CD4-positive, alpha-beta memory T cell (primary cell): Measurements from ENCODE around the gene SPATS2L. TPM values are rescaled to one million over a fixed set of nuclear protein-coding genes. Genes with fewer than 3 reads are reported as not detected.
A peak's percentile ranks its signal among the peaks of the same experiment; 100 is the strongest.

Experiments
- CTCF ChIA-PET: fragments of 350-600 bp; sonication (Branson Sonifier 250); formaldehyde crosslinking; loops from one replicate; lab custom pipeline; 2021; ENCODE audit warnings: inconsistent platforms; ENCODE audit not compliant: partially characterized antibody; lab: Charles Lee
- POLR2A ChIA-PET: fragments of 350-600 bp; sonication (Branson Sonifier 250); formaldehyde crosslinking; loops from one replicate; lab custom pipeline; 2021; ENCODE audit not compliant: partially characterized antibody; lab: Charles Lee
- DNase-seq, 5 donors: peaks; one replicate each; pipeline versions ENCODE4 v3.0.0 to v3.0.0-alpha.2; 2020 to 2022; ENCODE audit warnings: mixed read lengths in 1 of 5
- H3K27ac ChIP-seq: one replicate; pipeline ENCODE4 v1.7.0; 2013; ENCODE audit warnings: low read depth, low read length
- H3K27me3 ChIP-seq: 2 replicates; pipeline ENCODE4 v1.7.0; 2013; ENCODE audit warnings: mild to moderate bottlenecking, low read length, moderate library complexity; ENCODE audit not compliant: insufficient read depth
- H3K36me3 ChIP-seq: 2 replicates; pipeline ENCODE4 v1.7.0; 2013; ENCODE audit warnings: mild to moderate bottlenecking, low read length, moderate library complexity; ENCODE audit not compliant: insufficient read depth
- H3K4me1 ChIP-seq: 2 replicates; pipeline ENCODE4 v1.7.0; 2013; ENCODE audit warnings: mild to moderate bottlenecking, low read length, moderate library complexity; ENCODE audit not compliant: insufficient read depth
- H3K4me3 ChIP-seq, 2 donors: one replicate each; pipeline ENCODE4 v1.7.0; 2013; ENCODE audit warnings: low read length in 2 of 2, mild to moderate bottlenecking in 1 of 2
- H3K9me3 ChIP-seq, 2 donors: one replicate each; pipeline ENCODE4 v1.7.0; 2013; ENCODE audit warnings: low read length in 2 of 2, control low read depth in 1 of 2; ENCODE audit not compliant: control insufficient read depth in 1 of 2
- H3K27ac Mint-ChIP-seq, 7 donors: one replicate each; pipeline ENCODE4 v1.8.0; 2020 to 2021; ENCODE audit warnings: mixed read lengths in 7 of 7, mild to moderate bottlenecking in 6 of 7, inconsistent platforms in 3 of 7, moderate library complexity in 3 of 7
- H3K27me3 Mint-ChIP-seq, 2 donors: one replicate each; pipeline ENCODE4 v1.8.0; 2020 to 2021; ENCODE audit warnings: mixed read lengths in 2 of 2
- H3K36me3 Mint-ChIP-seq, 2 donors: one replicate each; pipeline ENCODE4 v1.8.0; 2020 to 2021; ENCODE audit warnings: mixed read lengths in 2 of 2, inconsistent platforms in 1 of 2, mild to moderate bottlenecking in 1 of 2
- H3K4me1 Mint-ChIP-seq, 4 donors: one replicate each; pipeline ENCODE4 v1.8.0; 2020 to 2021; ENCODE audit warnings: mixed read lengths in 4 of 4, mild to moderate bottlenecking in 1 of 4
- H3K4me3 Mint-ChIP-seq, 8 donors: one replicate each; pipeline ENCODE4 v1.8.0; 2020 to 2021; ENCODE audit warnings: mixed read lengths in 8 of 8, mild to moderate bottlenecking in 7 of 8, moderate library complexity in 6 of 8, inconsistent platforms in 3 of 8
- H3K9me3 Mint-ChIP-seq, 8 donors: one replicate each; pipeline ENCODE4 v1.8.0; 2020 to 2021; ENCODE audit warnings: mixed read lengths in 8 of 8, mild to moderate bottlenecking in 5 of 8, inconsistent platforms in 3 of 8, moderate library complexity in 1 of 8
- intact Hi-C: fragments of 100-400 bp; cut with micrococcal nuclease; formaldehyde crosslinking; loops from one replicate; pipeline ENCODE4 v1.15.1; 2023
- polyA plus RNA-seq, 2 donors: library from polyadenylated mRNA; unstranded; fragments of 300-500 nt; fragmentation: Illumina TruSeq; gene quantifications; one replicate each; pipeline ENCODE4 v1.2.3, GENCODE V29; 2021
- total RNA-seq, 2 experiments: library from RNA; stranded (reverse); gene quantifications; one replicate each; pipeline ENCODE4 v1.2.3, GENCODE V29; 2021

SPATS2L gene
- total and polyA plus RNA-seq, 4 experiments from 2014 or later = 5.2 to 6.6 (median 6.0) TPM

GRCh38 chr2:200329798-200330197 lies 23.3 kb downstream of the SPATS2L start:
- Mint-ChIP-seq H3K27ac (no peak overlapping the region), H3K4me3 (no peak overlapping the region), H3K27me3 (no peaks in the 10 kb centered on the region), H3K9me3 (peaks cover 0 to 4% (median 0%) of the 10 kb centered on the region in 8 donors), H3K36me3 (no peaks in the 10 kb centered on the region), H3K4me1 (no peaks in the 10 kb centered on the region)
- no peak overlapping the region for H3K4me3 ChIP-seq
- intact Hi-C loops = no loop called here
- no peaks in the 10 kb centered on the region for H3K4me1 ChIP-seq
- H3K27ac ChIP-seq = no peak overlapping the region
- no peaks in the 10 kb centered on the region for H3K9me3 ChIP-seq
- CTCF ChIA-PET = no interaction called here
- DNase-seq = no peak
- POLR2A ChIA-PET = no interaction called here
- no peaks in the 10 kb centered on the region for H3K36me3 ChIP-seq
- H3K27me3 ChIP-seq = no peaks in the 10 kb centered on the region

DNA sequence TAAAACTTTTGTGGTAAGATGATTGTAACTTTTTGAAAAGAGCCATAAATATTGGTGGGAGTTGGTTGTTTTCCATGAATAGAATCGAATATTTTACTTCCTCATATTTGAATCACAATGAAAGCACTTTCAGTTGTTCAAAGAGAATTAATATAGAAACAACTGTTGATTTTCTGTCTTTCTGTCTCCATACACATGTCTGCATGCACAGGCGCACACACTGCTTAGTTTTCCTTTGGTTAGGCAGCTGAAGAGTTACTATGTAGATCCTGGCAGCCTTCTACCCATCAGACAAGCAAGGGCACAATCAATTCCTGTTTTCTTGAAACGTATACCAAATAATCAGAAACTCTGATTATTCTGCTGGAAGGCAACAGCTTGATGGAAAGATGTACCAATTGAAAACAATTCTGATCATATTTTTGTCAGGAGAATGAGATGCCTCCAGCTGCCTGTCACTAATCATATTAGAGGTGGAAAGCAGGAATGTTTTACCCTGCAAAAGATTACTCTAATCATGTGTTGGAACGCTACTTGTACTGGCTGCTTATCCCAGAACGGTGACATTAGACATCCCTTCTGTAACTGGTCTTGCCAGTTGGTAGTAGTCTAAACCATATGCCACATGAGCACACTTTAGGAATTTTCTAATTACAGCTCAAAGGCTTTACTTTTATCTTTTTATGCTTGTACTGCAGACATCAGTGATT lies 24.0 kb downstream of the SPATS2L start:
- ChIA-PET CTCF (interaction anchor here (1.0 kb wide), 1 partner anchor 30 kb away, joined by 3 read pairs; no protein-coding TSS in a partner anchor), POLR2A (no interaction called here)
- Mint-ChIP-seq H3K4me1 (no peaks in the 10 kb centered on the region), H3K27me3 (no peaks in the 10 kb centered on the region), H3K27ac (no peak overlapping the region), H3K9me3 (peaks cover 0 to 4% (median 0%) of the 10 kb centered on the region in 8 donors), H3K4me3 (no peak overlapping the region), H3K36me3 (no peaks in the 10 kb centered on the region)
- intact Hi-C loops = no loop called here
- no peaks in the 10 kb centered on the region for H3K4me1 ChIP-seq
- H3K4me3 ChIP-seq = no peak overlapping the region
- no peaks in the 10 kb centered on the region for H3K27me3 ChIP-seq
- DNase-seq = no peak
- H3K36me3 ChIP-seq = no peaks in the 10 kb centered on the region
- no peak overlapping the region for H3K27ac ChIP-seq
- H3K9me3 ChIP-seq = no peaks in the 10 kb centered on the region

DNA sequence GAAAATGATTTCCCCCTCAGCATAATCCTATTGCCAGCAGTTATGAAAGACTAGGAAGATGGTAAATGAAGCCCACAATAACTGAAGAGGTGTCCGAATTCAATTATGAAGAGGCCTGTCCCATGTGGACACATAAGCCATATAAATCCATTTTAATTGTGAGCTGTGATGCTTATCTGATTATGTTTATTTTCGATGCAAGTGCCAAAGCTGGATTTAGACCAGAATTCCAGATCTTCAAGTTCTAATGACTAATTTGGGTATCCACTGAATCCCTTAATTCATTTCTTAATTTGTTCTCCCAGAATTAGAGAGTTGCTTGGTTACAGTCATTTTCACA lies 24.5 kb downstream of the SPATS2L start:
- Histone ChIP-seq H3K4me3 (no peak overlapping the region), H3K4me1 (no peaks in the 10 kb centered on the region), H3K9me3 (no peaks in the 10 kb centered on the region), H3K27ac (no peak overlapping the region), H3K27me3 (no peaks in the 10 kb centered on the region), H3K36me3 (no peaks in the 10 kb centered on the region)
- intact Hi-C loops = no loop called here
- CTCF ChIA-PET = interaction anchor here (1.0 kb wide), 1 partner anchor 29 kb away, joined by 3 read pairs; no protein-coding TSS in a partner anchor
- H3K9me3 Mint-ChIP-seq = peaks cover 0 to 4% (median 0%) of the 10 kb centered on the region in 8 donors
- H3K4me1 Mint-ChIP-seq = no peaks in the 10 kb centered on the region
- no peaks in the 10 kb centered on the region for H3K27me3 Mint-ChIP-seq
- POLR2A ChIA-PET = no interaction called here
- no peak overlapping the region for H3K27ac Mint-ChIP-seq
- DNase-seq = no peak
- no peak overlapping the region for H3K4me3 Mint-ChIP-seq
- no peaks in the 10 kb centered on the region for H3K36me3 Mint-ChIP-seq

- no peaks in the 10 kb centered on the region for H3K36me3 ChIP-seq
- H3K4me3 Mint-ChIP-seq = no peak overlapping the region
- CTCF ChIA-PET = no interaction called here
- H3K27me3 Mint-ChIP-seq = no peaks in the 10 kb centered on the region
- no peaks in the 10 kb centered on the region for H3K4me1 Mint-ChIP-seq
- no peaks in the 10 kb centered on the region for H3K4me1 ChIP-seq
- no peak overlapping the region for H3K4me3 ChIP-seq
- intact Hi-C loops = no loop called here
- POLR2A ChIA-PET = no interaction called here
- no peak overlapping the region for H3K27ac ChIP-seq
- no peaks in the 10 kb centered on the region for H3K36me3 Mint-ChIP-seq
- no peak for DNase-seq
- H3K9me3 Mint-ChIP-seq = peaks cover 0 to 4% (median 0%) of the 10 kb centered on the region in 8 donors
- no peaks in the 10 kb centered on the region for H3K27me3 ChIP-seq
- H3K9me3 ChIP-seq = no peaks in the 10 kb centered on the region
- no peak overlapping the region for H3K27ac Mint-ChIP-seq
These were observed 29.2 kb downstream of the SPATS2L start for GRCh38 chr2:200335657-200336056.

GRCh38 chr2:200336980-200337615 lies 30.6 kb downstream of the SPATS2L start:
- POLR2A ChIA-PET = no interaction called here

GRCh38 chr2:200337621-200338020 lies 31.1 kb downstream of the SPATS2L start:
- Histone ChIP-seq H3K36me3 (no peaks in the 10 kb centered on the region), H3K4me1 (no peaks in the 10 kb centered on the region), H3K27ac (no peak overlapping the region), H3K4me3 (no peak overlapping the region), H3K27me3 (no peaks in the 10 kb centered on the region), H3K9me3 (no peaks in the 10 kb centered on the region)
- H3K4me3 Mint-ChIP-seq = no peak overlapping the region
- H3K4me1 Mint-ChIP-seq = no peaks in the 10 kb centered on the region
- POLR2A ChIA-PET = no interaction called here
- CTCF ChIA-PET = no interaction called here
- DNase-seq = no peak
- peaks cover 0 to 4% (median 0%) of the 10 kb centered on the region in 8 donors for H3K9me3 Mint-ChIP-seq
- intact Hi-C loops = no loop called here
- peaks cover 0 to 1% of the 10 kb centered on the region in 2 donors for H3K27me3 Mint-ChIP-seq
- no peak overlapping the region for H3K27ac Mint-ChIP-seq
- no peaks in the 10 kb centered on the region for H3K36me3 Mint-ChIP-seq

More at GRCh38 chr2:200336980-200337615, 30.6 kb downstream of the SPATS2L start:
- Histone ChIP-seq H3K4me3 (no peak overlapping the region), H3K27ac (no peak overlapping the region), H3K4me1 (no peaks in the 10 kb centered on the region), H3K27me3 (no peaks in the 10 kb centered on the region), H3K9me3 (no peaks in the 10 kb centered on the region), H3K36me3 (no peaks in the 10 kb centered on the region)
- peaks cover 0 to 4% (median 0%) of the 10 kb centered on the region in 8 donors for H3K9me3 Mint-ChIP-seq
- CTCF ChIA-PET = no interaction called here
- peaks cover 0 to 1% of the 10 kb centered on the region in 2 donors for H3K27me3 Mint-ChIP-seq
- intact Hi-C loops = no loop called here
- no peak overlapping the region for H3K27ac Mint-ChIP-seq
- DNase-seq = no peak
- H3K4me3 Mint-ChIP-seq = no peak overlapping the region
- no peaks in the 10 kb centered on the region for H3K36me3 Mint-ChIP-seq
- H3K4me1 Mint-ChIP-seq = no peaks in the 10 kb centered on the region

- Histone ChIP-seq H3K27ac (no peak overlapping the region), H3K27me3 (no peaks in the 10 kb centered on the region), H3K4me3 (no peak overlapping the region), H3K4me1 (no peaks in the 10 kb centered on the region), H3K9me3 (no peaks in the 10 kb centered on the region), H3K36me3 (no peaks in the 10 kb centered on the region)
- H3K4me3 Mint-ChIP-seq = no peak overlapping the region
- intact Hi-C loops = no loop called here
- no peaks in the 10 kb centered on the region for H3K36me3 Mint-ChIP-seq
- no peaks in the 10 kb centered on the region for H3K4me1 Mint-ChIP-seq
- ChIA-PET POLR2A (no interaction called here), CTCF (no interaction called here)
- H3K27me3 Mint-ChIP-seq = peaks cover 0 to 1% of the 10 kb centered on the region in 2 donors
- no peak for DNase-seq
- H3K27ac Mint-ChIP-seq = peak overlapping the region in 2 of 7 donors; percentile 29 to 43
- peaks cover 0 to 2% (median 0%) of the 10 kb centered on the region in 8 donors for H3K9me3 Mint-ChIP-seq
These were observed 32.2 kb downstream of the SPATS2L start for GRCh38 chr2:200338692-200339091.
